Measurements from ENCODE around the gene DSCAML1. TPM values are rescaled to one million over a fixed set of nuclear protein-coding genes. Genes with fewer than 3 reads are reported as not detected.

Gene DSCAML1
- total and polyA plus RNA-seq, 10 of the 15 experiments (the other 5 are each of a cell fraction or from before 2014, with no cell fraction given), result 0.03 to 0.18 (median 0.06) TPM; not detected in 1

- no peaks in the 10 kb centered on the region; the same call in 2 of the 3 replicates for H3K9me3 ChIP-seq (replicated peaks; ENCODE audit: control insufficient read depth, insufficient read depth, low read length)
- H3K79me2 ChIP-seq (ENCODE audit: control insufficient read depth, insufficient read depth, low read length), result no peaks in the 10 kb centered on the region
- intact Hi-C loops (cut with micrococcal nuclease; ENCODE audit: unreplicated experiment) (no loop called here), in situ Hi-C loops (cut with MboI) (loop anchor here (25.0 kb wide), 1 partner anchor 613 kb away; no protein-coding TSS in a partner anchor)
- H3K4me1 ChIP-seq (ENCODE audit: control insufficient read depth, insufficient read depth, low read length), result no peaks in the 10 kb centered on the region
- SMC1A ChIA-PET (ENCODE audit: uncharacterized antibody, unreplicated experiment), result interaction anchor here (0.7 to 1.9 kb wide), 2 partner anchors 30 to 35 kb away, joined by 3 to 6 read pairs; no protein-coding TSS in a partner anchor
- no peaks in the 10 kb centered on the region for H4K20me1 ChIP-seq (ENCODE audit: control insufficient read depth, insufficient read depth)
- BruUV-seq (replicated peaks), result no TSS peak
- H3K4me3 ChIP-seq, result no peak overlapping the region
- H3K36me3 ChIP-seq (ENCODE audit: control insufficient read depth in 2 of 2, insufficient read depth in 2 of 2, low read length in 1 of 2), result no peaks in the 10 kb centered on the region
- DNase-seq (ENCODE audit: low read depth, low spot score) (no peak), FAIRE-seq (no peak), ATAC-seq (no peak)
- TF ChIP-seq ZNF274 (IDR thresholded peaks at IDR 0.05; ENCODE audit: insufficient read depth, insufficient read length) (no peak), SREBF2 (IDR thresholded peaks at IDR 0.05; ENCODE audit: low read length) (no peak), USF2 (IDR thresholded peaks at IDR 0.05; ENCODE audit: borderline replicate concordance, low read depth, low read length) (no peak), CHD4 (IDR thresholded peaks at IDR 0.05) (no peak), TBL1XR1 (IDR thresholded peaks at IDR 0.05; ENCODE audit: low read depth, low read length) (no peak), HCFC1 (IDR thresholded peaks at IDR 0.05; ENCODE audit: low read length) (no peak), YBX1 (IDR thresholded peaks at IDR 0.05) (no peak), ZNF384 (IDR thresholded peaks at IDR 0.05; ENCODE audit: borderline replicate concordance, low read depth, low read length) (no peak)
- TF ChIP-seq, protein P1, sequence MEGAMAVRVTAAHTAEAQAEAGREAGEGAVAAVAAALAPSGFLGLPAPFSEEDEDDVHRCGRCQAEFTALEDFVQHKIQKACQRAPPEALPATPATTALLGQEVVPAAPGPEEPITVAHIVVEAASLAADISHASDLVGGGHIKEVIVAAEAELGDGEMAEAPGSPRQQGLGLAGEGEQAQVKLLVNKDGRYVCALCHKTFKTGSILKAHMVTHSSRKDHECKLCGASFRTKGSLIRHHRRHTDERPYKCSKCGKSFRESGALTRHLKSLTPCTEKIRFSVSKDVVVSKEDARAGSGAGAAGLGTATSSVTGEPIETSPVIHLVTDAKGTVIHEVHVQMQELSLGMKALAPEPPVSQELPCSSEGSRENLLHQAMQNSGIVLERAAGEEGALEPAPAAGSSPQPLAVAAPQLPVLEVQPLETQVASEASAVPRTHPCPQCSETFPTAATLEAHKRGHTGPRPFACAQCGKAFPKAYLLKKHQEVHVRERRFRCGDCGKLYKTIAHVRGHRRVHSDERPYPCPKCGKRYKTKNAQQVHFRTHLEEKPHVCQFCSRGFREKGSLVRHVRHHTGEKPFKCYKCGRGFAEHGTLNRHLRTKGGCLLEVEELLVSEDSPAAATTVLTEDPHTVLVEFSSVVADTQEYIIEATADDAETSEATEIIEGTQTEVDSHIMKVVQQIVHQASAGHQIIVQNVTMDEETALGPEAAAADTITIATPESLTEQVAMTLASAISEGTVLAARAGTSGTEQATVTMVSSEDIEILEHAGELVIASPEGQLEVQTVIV (IDR thresholded peaks at IDR 0.05; ENCODE audit: borderline replicate concordance, partially characterized antibody), result no peak
- CTCF ChIA-PET, result interaction anchor here (1.3 to 1.5 kb wide), 2 partner anchors 23 to 368 kb away, joined by 4 to 5 read pairs; no protein-coding TSS in a partner anchor
- H3K4me2 ChIP-seq (ENCODE audit: control insufficient read depth, insufficient read depth), result no peak overlapping the region
- RAD21 ChIA-PET (ENCODE audit: unreplicated experiment), result no interaction called here
- H3K27me3 ChIP-seq (replicated peaks in 1 of 2; ENCODE audit: control insufficient read depth in 2 of 2, insufficient read depth in 2 of 2, low read length in 1 of 2), result no peaks in the 10 kb centered on the region
- POLR2A ChIA-PET, result no interaction called here
- no peak overlapping the region for H3K9ac ChIP-seq (ENCODE audit: control insufficient read depth, insufficient read depth, low read length)
- whole genome bisulfite sequencing (ENCODE audit: insufficient coverage, insufficient replicate concordance, low lambda C conversion rate, missing lambda C conversion rate), result 82% methylated on average over 9 of the region's 9 CpGs
- no peak overlapping the region for H3K27ac ChIP-seq (ENCODE audit: control insufficient read depth, insufficient read depth)
- no peak overlapping the region for H2AFZ ChIP-seq (ENCODE audit: control insufficient read depth, low read depth, low read length)
Observed at GRCh38 chr11:117449111-117449693, 347.8 kb downstream of the DSCAML1 start.

Data from GM12878 (cell line).